ENCODE measurements around the gene CTAG1A.
"Not testable (repeated sequence)": the region's sequence is repeated elsewhere in the genome, so short reads cannot be mapped to it uniquely, and the experiment has no call there.

CTAG1A gene

GRCh38 chrX:154611146-154611545, 26.2 kb downstream of the CTAG1A start:
- not testable (repeated sequence) for DNase-seq (ENCODE audit: low read depth in 4 of 4, low spot score in 1 of 4)

DNA sequence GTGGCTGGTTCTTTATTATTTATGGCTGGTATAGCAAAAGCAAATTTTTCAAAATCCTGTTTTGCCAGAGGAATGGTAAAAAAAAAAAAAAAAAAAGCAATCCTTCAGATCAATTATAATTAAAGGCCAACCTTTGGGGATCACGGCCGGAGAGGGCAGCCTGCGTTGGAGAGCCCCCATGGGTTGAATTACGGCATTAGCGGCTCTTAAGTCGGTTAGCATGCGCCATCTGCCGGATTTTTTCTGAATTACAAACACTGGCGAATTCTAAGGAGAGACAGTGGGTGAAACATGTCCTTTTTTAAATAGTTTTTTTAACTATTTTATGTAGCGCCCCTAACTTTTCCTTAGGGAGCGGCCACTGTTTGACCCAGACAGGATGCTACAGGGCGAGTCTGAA, 28.7 kb downstream of the CTAG1A start:
- DNase-seq (ENCODE audit: low read depth in 4 of 4, low spot score in 1 of 4) = not testable (repeated sequence)

DNA sequence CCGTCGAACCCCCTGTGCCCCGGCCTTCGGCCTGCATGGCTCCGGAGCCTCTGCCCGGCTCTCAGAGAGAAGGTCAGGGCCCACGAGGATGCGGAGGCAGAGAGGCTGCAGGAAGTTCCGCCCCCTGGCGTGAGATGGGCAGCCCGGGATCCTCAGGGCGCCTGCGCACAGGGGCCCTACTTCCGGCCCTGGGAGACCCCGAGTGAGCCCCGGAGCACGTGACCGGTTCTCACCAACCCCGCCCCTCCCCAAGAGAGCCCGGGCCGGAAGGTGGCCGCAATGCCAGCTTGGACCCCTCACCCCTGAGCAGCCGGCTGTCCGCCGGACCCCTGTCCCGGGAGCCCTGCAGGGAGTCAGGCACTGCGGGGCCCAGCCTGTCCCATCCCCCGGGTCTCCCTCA, 34.2 kb downstream of the CTAG1A start, which contains the start of gene CTAG1B:
TSS of gene CTAG1B (minus strand) at position 101 of the 400 bp plus-strand sequence. CDS start at position 37, 64 bp downstream.
- DNase-seq (ENCODE audit: low read depth in 4 of 4, low spot score in 1 of 4) = not testable (repeated sequence)

DNA sequence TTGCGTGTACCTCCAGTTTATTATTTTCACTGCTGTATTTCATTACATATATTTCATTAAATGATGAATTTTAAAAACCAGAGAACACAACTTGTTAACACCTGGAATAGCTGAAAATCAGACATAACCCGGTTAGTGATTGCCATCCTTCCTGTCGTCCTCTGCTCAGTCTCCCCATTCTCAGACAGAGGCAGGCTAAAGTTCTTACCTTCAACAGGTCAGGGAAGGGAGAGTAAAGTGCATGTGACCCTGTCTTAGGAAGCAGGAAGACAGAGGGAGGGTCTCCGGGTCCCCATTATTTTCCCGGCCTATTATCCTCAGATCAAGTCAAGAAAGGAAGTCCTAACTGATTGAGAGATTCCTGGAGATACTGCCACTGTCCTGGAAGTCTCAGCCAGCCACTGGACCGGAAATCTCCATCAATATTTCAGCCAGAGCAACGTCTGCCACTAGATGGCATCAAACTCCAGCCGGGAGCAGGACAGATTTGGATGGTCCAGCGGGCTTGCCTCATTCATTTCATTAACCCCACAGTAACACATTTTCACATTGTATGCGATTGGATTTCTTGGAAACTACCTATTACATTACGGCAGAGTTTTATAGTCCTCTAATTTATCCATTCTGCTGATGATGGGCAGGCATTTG, 36.0 kb downstream of the CTAG1A start:
- DNase-seq (ENCODE audit: low read depth in 4 of 4, low spot score in 1 of 4) = not testable (repeated sequence)

GRCh38 chrX:154628960-154629359, 44.0 kb downstream of the CTAG1A start:
- DNase-seq (ENCODE audit: low read depth in 4 of 4, low spot score in 1 of 4) = not testable (repeated sequence)

DNA sequence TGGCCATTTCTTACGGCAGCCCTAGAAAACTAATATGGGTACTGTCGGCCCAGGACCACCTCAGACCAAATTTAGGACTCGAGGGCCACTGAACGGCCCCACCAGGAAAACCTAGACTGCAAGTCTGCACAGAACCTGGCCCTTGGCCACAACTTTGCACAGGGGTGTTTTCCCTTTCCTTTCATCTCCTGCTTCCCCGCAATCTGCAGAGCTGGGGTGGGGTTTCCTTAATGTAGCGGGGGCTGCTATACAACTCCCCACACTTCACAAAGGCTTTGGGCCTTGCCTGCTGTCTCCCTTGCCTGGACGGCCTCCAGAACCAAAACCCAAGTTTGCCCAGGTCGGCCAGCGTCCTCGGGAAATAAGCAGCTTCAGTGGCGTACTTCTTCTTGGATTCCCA, 46.0 kb downstream of the CTAG1A start:
- not testable (repeated sequence) for DNase-seq (ENCODE audit: low read depth in 4 of 4, low spot score in 1 of 4)

GRCh38 chrX:154633661-154634060, 48.7 kb downstream of the CTAG1A start:
- DNase-seq (ENCODE audit: low read depth in 4 of 4, low spot score in 1 of 4) = not testable (repeated sequence)
